Measurements from ENCODE around the gene PTPRK. TPM values are rescaled to one million over a fixed set of nuclear protein-coding genes. Genes with fewer than 3 reads are reported as not detected.

The PTPRK gene
- total and polyA plus RNA-seq, 2 of the 8 experiments (the other 6 are each of a cell fraction or from before 2014, with no cell fraction given): 11.4 to 47.3 TPM

GRCh38 chr6:128347123-128347522 lies 173.3 kb downstream of the PTPRK start:
- FAIRE-seq (no peak), DNase-seq (ENCODE audit: low read depth in 1 of 2, low spot score in 2 of 2) (no peak)
- no peak overlapping the region for H3K4me2 ChIP-seq (ENCODE audit: insufficient read depth in 1 of 2, low read depth in 2 of 2, low read length in 2 of 2)
- POLR2A ChIA-PET (ENCODE audit: partially characterized antibody): no interaction called here
- no peak overlapping the region for H2AFZ ChIP-seq (ENCODE audit: low read length)
- no peak overlapping the region for H3K18ac ChIP-seq (ENCODE audit: extremely low read depth, low read length)
- no peaks in the 10 kb centered on the region for H3K4me1 ChIP-seq (replicated peaks in 1 of 4; ENCODE audit: control insufficient read depth in 3 of 4, insufficient read depth in 4 of 4, low read length in 3 of 4)
- H3K36me3 ChIP-seq (ENCODE audit: control insufficient read depth in 2 of 4, insufficient read depth in 4 of 4, low read length in 3 of 4): no peaks in the 10 kb centered on the region
- no peak overlapping the region for H4K8ac ChIP-seq (ENCODE audit: extremely low read depth, insufficient read depth, low read length)
- H2BK15ac ChIP-seq (ENCODE audit: low read length): no peak overlapping the region
- H3K4ac ChIP-seq (replicated peaks; ENCODE audit: insufficient read length, low read depth, low read length): no peak overlapping the region
- TF ChIP-seq MAFK (IDR thresholded peaks at IDR 0.05; ENCODE audit: low read depth, low read length) (peak; percentile 85), KDM5A (IDR thresholded peaks at IDR 0.05; ENCODE audit: low read length) (no peak), SP1 (IDR thresholded peaks at IDR 0.05; ENCODE audit: low read depth, low read length) (no peak)
- H4K91ac ChIP-seq (replicated peaks; ENCODE audit: insufficient read length, low read length): no peak overlapping the region
- no peaks in the 10 kb centered on the region for H4K20me1 ChIP-seq (replicated peaks in 1 of 2; ENCODE audit: control insufficient read depth in 1 of 2, insufficient read depth in 2 of 2, low read length in 2 of 2)
- peaks cover 0 to 7% of the 10 kb centered on the region in 2 experiments; a peak in 1 of 4 replicates for H3K79me2 ChIP-seq (ENCODE audit: control insufficient read depth in 1 of 2, insufficient read depth in 2 of 2, low read length in 2 of 2)
- H3K27me3 ChIP-seq (replicated peaks in 1 of 4; ENCODE audit: control insufficient read depth in 3 of 4, extremely low read depth in 1 of 4, insufficient read depth in 3 of 4, low read length in 3 of 4): no peaks in the 10 kb centered on the region
- no peak overlapping the region for H3K23ac ChIP-seq (ENCODE audit: insufficient read length)
- H2BK120ac ChIP-seq (replicated peaks; ENCODE audit: low read depth, low read length): no peak overlapping the region
- no peak overlapping the region for H2AK5ac ChIP-seq (ENCODE audit: low read depth, low read length)
- CTCF ChIA-PET (ENCODE audit: partially characterized antibody): no interaction called here
- H3K79me1 ChIP-seq (ENCODE audit: low read depth, low read length): no peaks in the 10 kb centered on the region
- no peaks in the 10 kb centered on the region for H3K9me3 ChIP-seq (ENCODE audit: insufficient read depth in 2 of 2, low read depth in 1 of 2, low read length in 1 of 2)
- no peak overlapping the region for H3K27ac ChIP-seq (ENCODE audit: low read depth, low read length)
- 88% methylated on average over 3 of the region's 3 CpGs; no CpG with 5 or more reads in 1 of the 2 experiments for WGBS, 2 experiments (ENCODE audit: extremely low coverage in 1 of 2, insufficient coverage in 1 of 2, insufficient read length in 1 of 2, insufficient replicate concordance in 2 of 2, low coverage in 1 of 2, low lambda C conversion rate in 2 of 2, missing lambda C conversion rate in 1 of 2)
- H3K4me3 ChIP-seq (ENCODE audit: extremely low read depth in 1 of 4, insufficient read depth in 2 of 4, low read depth in 3 of 4, low read length in 4 of 4): no peak overlapping the region
- H2BK20ac ChIP-seq (ENCODE audit: low read length): no peak overlapping the region
- H3K14ac ChIP-seq (ENCODE audit: insufficient read length): no peak overlapping the region
- no peaks in the 10 kb centered on the region for H3K23me2 ChIP-seq (ENCODE audit: low read depth, low read length)
- no peak overlapping the region for H2BK12ac ChIP-seq (ENCODE audit: low read depth, low read length)
- H3K56ac ChIP-seq (replicated peaks; ENCODE audit: insufficient read length, low read depth, low read length): no peak overlapping the region
- H4K5ac ChIP-seq (ENCODE audit: insufficient read length, low read depth, low read length): no peak overlapping the region
- H2BK5ac ChIP-seq (ENCODE audit: low read depth, low read length): no peak overlapping the region
- H3K9ac ChIP-seq (replicated peaks in 1 of 4; ENCODE audit: extremely low read depth in 1 of 4, low read depth in 3 of 4, low read length in 3 of 4): no peak overlapping the region
